ENCODE measurements around the gene SUOX.
A peak's percentile ranks its signal among the peaks of the same experiment; 100 is the strongest.
"Not testable (repeated sequence)": the region's sequence is repeated elsewhere in the genome, so short reads cannot be mapped to it uniquely, and the experiment has no call there.

The SUOX gene

GRCh38 chr12:55972911-55973598 lies 24.0 kb upstream of the SUOX start:
- peak in 1 of 2 donors; percentile 66 for DNase-seq (ENCODE audit: low read depth in 2 of 2)
- H3K4me3 ChIP-seq (replicated peaks in 1 of 2; ENCODE audit: low read depth in 2 of 2, low read length in 2 of 2) = peak overlapping the region; percentile 61 to 69
- TF ChIP-seq CTCF (IDR thresholded peaks at IDR 0.05; ENCODE audit: low read depth, low read length) = no peak

GRCh38 chr12:55973599-55974307 lies 23.3 kb upstream of the SUOX start, which contains the start of gene RAB5B:
Gene RAB5B (plus strand): TSS chr12:55974078. CDS start chr12:55986961, 12,883 bp downstream.
- TF ChIP-seq CTCF (IDR thresholded peaks at IDR 0.05; ENCODE audit: low read depth, low read length) = peak; percentile 29
- DNase-seq (ENCODE audit: low read depth in 2 of 2) = peak; percentile 100
- H3K4me3 ChIP-seq (replicated peaks in 1 of 2; ENCODE audit: low read depth in 2 of 2, low read length in 2 of 2) = peak within 1 kb of the TSS; percentile 97

GRCh38 chr12:55974308-55974730 lies 22.8 kb upstream of the SUOX start:
- peak overlapping the region; percentile 97 for H3K4me3 ChIP-seq (replicated peaks in 1 of 2; ENCODE audit: low read depth in 2 of 2, low read length in 2 of 2)
- no peak for TF ChIP-seq CTCF (IDR thresholded peaks at IDR 0.05; ENCODE audit: low read depth, low read length)
- peak; percentile 58 to 59 for DNase-seq (ENCODE audit: low read depth in 2 of 2)

- H3K4me3 ChIP-seq (replicated peaks in 1 of 2; ENCODE audit: low read depth in 2 of 2, low read length in 2 of 2) = no peak overlapping the region
- DNase-seq (ENCODE audit: low read depth in 2 of 2) = no peak
- no peak for TF ChIP-seq CTCF (IDR thresholded peaks at IDR 0.05; ENCODE audit: low read depth, low read length)
Measured at GRCh38 chr12:55978393-55978792, 18.7 kb upstream of the SUOX start.

GRCh38 chr12:55979069-55979468 lies 18.0 kb upstream of the SUOX start:
- no peak for DNase-seq (ENCODE audit: low read depth in 2 of 2)
- no peak for TF ChIP-seq CTCF (IDR thresholded peaks at IDR 0.05; ENCODE audit: low read depth, low read length)
- no peak overlapping the region for H3K4me3 ChIP-seq (replicated peaks in 1 of 2; ENCODE audit: low read depth in 2 of 2, low read length in 2 of 2)

GRCh38 chr12:55981882-55982281 lies 15.2 kb upstream of the SUOX start:
- DNase-seq (ENCODE audit: low read depth in 2 of 2) = peak in 1 of 2 donors; percentile 36
- H3K4me3 ChIP-seq (replicated peaks in 1 of 2; ENCODE audit: low read depth in 2 of 2, low read length in 2 of 2) = not testable (repeated sequence)

GRCh38 chr12:55982319-55982936 lies 14.6 kb upstream of the SUOX start:
- peak in 1 of 2 donors; percentile 51 for DNase-seq (ENCODE audit: low read depth in 2 of 2)
- no peak overlapping the region for H3K4me3 ChIP-seq (replicated peaks in 1 of 2; ENCODE audit: low read depth in 2 of 2, low read length in 2 of 2)
- TF ChIP-seq CTCF (IDR thresholded peaks at IDR 0.05; ENCODE audit: low read depth, low read length) = no peak
